ENCODE measurements around the gene GJE1.

The GJE1 gene

DNA sequence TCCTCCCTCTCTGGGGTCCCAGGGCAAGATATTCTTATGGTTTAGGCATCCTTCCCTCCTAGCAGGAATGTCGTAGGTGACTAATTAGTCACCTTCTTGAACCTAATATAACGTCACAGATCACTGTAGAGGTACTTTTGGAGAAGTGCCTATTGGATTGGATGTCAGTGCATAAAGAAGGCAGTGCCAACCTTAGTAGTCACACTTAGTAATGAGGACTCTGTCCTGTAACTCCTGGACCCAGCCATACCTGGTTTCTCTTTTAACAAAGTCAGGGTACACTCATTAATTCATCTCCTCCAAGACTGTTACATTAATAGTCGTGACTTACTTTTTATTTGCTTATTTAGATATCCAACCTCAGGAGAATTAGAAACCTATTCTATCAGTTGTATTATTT lies 34.3 kb downstream of the GJE1 start:
- DNase-seq = no peak

DNA sequence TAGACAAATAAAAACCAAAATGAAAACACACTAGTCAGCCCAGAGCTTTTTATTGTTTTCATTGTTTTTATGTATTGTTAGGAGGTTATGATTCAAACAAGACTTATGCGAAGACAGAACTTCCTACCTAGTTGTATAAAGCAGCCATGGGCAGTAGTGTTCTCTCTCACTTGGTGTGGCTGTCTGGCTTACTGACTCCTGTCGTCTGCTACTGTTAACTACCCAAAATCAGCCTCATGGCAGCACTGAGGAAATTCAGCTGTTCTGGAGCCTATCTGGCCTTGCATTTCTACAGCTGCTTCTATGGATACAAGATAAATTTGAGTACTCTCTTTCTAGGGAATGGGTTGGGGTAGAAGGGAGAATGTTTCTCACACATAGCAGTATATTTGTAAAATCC lies 34.8 kb downstream of the GJE1 start:
- DNase-seq = no peak

DNA sequence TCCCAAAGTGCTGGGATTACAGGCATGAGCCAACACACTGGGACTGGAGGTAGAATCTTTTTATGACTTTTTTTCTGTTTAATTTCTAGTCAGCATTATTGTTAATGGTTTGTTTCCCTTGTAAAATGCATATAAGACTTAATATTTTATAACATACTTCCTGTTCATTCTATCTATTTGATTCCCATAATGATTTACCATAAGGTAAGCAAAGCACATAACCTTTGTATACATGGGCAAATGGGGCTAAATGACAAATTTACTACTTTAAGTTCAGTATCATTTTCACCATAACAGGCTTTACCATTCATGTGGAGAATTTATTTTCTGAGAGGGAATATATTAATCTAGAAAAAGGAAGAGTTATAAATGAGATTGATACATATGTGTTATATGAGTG lies 38.6 kb downstream of the GJE1 start:
- no peak for DNase-seq

DNA sequence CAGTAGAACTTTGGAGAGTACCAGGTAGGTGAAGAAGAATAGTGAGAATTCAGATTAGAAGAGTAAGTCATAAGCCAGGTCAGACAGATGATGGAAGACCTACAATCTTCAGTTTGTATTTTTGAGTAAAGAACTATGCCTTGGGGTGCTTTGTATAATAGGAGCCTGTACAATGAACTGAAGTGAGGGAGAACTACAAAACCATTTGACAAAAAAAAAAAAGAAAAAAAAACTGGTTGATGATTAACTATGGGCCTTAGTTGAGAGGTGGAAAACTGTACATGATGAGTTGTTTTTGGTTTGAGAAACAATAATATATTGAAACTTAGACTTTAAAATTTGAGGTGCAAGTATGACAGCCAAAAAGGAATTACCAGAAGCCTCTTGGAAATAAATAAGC lies 40.0 kb downstream of the GJE1 start:
- DNase-seq = no peak

DNA sequence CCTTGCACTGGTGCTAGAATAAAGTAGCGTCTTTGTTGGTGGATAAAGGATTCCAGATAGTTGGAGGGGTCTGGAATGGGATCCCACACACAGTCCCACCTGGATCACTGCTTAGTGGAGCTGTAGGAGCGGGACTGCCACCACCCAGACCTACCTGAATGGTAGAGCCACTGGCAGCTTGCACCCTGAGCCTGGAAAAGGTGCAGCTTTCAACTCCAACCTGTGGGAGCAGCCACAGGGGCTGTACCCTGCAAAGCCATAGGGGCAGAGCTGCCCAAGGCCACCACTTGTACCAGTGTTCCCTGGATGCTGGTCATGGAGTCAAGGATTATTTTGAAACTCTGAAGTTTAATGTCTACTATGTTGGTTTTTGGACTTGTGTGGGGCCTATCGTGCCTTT lies 41.3 kb downstream of the GJE1 start:
- DNase-seq = no peak

DNA sequence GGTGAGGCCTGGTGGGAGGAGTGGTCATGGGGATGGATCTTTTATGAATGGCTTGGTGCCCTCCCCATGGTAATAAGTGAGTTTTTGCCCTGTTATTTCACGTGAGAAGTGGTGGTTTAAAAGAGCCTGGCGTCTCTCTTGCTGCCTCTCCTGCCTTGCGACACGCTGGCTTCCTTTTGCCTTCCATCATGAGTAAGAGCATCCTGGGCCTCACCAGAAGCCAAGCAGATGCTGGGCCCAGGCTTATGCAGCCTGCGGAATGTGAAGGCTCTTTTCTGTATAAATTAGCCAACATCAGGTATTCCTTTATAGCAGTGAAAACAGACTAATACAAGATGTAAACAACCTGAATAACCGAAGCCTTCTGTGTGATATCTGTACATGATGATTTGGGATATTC lies 42.0 kb downstream of the GJE1 start:
- no peak for DNase-seq

DNA sequence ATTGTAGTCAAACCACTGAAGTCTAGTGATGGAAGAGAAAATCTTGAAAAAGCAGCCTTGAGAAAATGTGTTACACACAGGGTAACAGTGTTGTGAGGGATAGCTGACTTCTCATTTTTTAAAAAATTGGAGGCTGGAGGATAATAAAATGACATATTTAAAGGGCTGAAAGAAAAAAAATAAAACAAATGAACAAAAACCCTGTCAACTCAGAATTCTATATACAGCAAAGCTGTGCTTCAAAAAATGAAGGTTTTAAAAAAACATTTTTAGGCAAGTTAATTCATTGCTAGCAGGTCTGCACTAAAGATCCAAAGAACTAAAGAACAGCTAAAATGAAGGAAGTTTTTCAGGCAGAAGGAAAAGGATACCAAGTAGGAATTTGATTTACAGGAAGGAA lies 45.4 kb downstream of the GJE1 start:
- no peak for DNase-seq

DNA sequence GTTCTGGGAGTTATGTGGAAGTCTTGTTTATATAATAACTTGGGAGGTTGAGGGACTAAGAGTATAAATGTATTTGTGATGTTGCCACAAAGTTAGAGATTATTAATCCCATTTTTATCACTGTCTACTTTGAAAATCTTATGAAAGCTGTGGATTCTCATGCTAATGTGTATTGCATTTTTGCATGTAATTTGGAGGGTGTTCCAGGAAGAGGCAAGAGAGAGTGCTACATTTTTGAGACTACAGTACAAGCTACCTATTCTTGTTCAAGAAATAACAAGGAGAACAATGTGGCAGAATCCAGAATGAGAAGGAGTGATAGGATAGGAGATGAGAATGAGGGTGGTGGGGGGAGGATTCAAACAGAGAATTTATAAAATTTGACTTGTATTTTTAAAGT lies 49.3 kb downstream of the GJE1 start:
- DNase-seq = no peak

DNA sequence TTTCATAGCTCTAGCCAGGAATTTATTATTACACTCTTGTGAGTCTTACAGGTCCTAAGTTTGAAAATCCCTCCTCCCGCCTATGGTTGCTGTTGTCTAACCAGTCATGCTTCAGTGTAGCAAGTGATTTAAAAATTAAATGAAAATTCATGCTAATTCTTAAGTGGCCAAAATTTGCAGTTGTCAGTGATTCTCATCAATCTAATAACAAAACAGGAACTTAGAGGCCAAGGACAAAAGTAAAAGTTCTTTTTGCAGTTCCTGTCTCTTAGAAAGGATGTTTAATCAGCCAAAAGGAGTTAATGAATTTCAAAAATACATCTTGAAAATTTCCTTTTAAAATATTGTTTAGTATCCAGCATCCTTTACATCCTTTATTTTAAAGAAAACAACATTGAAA lies 50.6 kb downstream of the GJE1 start:
- DNase-seq = no peak

DNA sequence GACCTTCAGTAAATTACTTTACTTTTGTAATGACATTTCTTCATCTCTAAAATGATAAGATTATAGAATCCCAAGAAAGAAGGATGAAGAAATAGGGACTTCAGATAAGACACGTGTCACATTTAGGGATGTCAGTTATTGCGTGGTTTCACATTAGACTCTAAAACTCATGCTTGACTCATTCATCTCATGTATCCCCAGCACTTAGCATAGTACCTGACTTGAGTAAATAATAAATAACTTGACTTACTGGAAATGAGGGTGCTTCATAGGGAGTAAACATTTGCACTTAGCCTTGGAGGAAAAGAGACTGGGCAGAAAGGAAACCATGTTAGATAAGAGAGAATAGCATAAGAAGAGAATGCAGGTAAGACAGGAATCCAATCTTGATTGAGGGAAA lies 51.6 kb downstream of the GJE1 start:
- DNase-seq = no peak

Data from activated naive CD4-positive, alpha-beta T cell treated with Interleukin-2 at 50 U/mL for 16 hours (primary cell).